Activated B cell treated with CpG ODN at 0.5 μM for 24 hours (primary cell): ENCODE data around the gene PROK1. TPM values are rescaled to one million over a fixed set of nuclear protein-coding genes. Genes with fewer than 3 reads are reported as not detected.

Experiments
- ATAC-seq: fragments of 200-7000 bp; cut with Tn5 transposase; one replicate; pipeline ENCODE4 v1.10.0; 2021; ENCODE audit warnings: low read depth, mild to moderate bottlenecking, moderate library complexity
- CTCF ChIA-PET: fragments of 350-600 bp; sonication (Branson Sonifier 250); formaldehyde crosslinking; loops from one replicate; lab custom pipeline; 2021; ENCODE audit warnings: antibody characterized with exemption; lab: Charles Lee
- POLR2A ChIA-PET: fragments of 350-600 bp; sonication (Branson Sonifier 250); formaldehyde crosslinking; loops from one replicate; lab custom pipeline; 2021; ENCODE audit warnings: antibody characterized with exemption; lab: Charles Lee
- DNase-seq: peaks from one replicate; pipeline ENCODE4 v3.0.0; 2022
- H3K27ac Mint-ChIP-seq: one replicate; pipeline ENCODE4 v1.8.0; 2020; ENCODE audit warnings: mixed read lengths
- H3K27me3 Mint-ChIP-seq: one replicate; pipeline ENCODE4 v1.8.0; 2021; ENCODE audit warnings: mixed read lengths
- H3K36me3 Mint-ChIP-seq: one replicate; pipeline ENCODE4 v1.8.0; 2021; ENCODE audit warnings: low read depth, mixed read lengths
- H3K4me1 Mint-ChIP-seq: one replicate; pipeline ENCODE4 v1.8.0; 2021; ENCODE audit warnings: mixed read lengths
- H3K4me3 Mint-ChIP-seq: one replicate; pipeline ENCODE4 v1.8.0; 2020; ENCODE audit warnings: mild to moderate bottlenecking, mixed read lengths
- H3K9me3 Mint-ChIP-seq: one replicate; pipeline ENCODE4 v1.8.0; 2020; ENCODE audit warnings: mixed read lengths
- CTCF ChIP-seq: fragments of 200-600 bp; IDR thresholded peaks from one replicate; pipeline ENCODE4 v1.8.0; 2022; ENCODE audit warnings: antibody characterized with exemption, mild to moderate bottlenecking
- intact Hi-C: fragments of 100-400 bp; cut with micrococcal nuclease; formaldehyde crosslinking; loops from one replicate; pipeline ENCODE4 v1.15.1; 2024
- total RNA-seq: library from RNA; stranded (reverse); gene quantifications from 2 replicates; pipeline ENCODE4 v1.2.3, GENCODE V29; 2022

PROK1 gene
- total RNA-seq, 1 donor from 2014 or later: not detected

- Mint-ChIP-seq H3K36me3 (no peaks in the 10 kb centered on the region), H3K4me3 (no peak overlapping the region), H3K27ac (no peak overlapping the region), H3K4me1 (no peaks in the 10 kb centered on the region), H3K9me3 (no peaks in the 10 kb centered on the region), H3K27me3 (peaks cover 27% of the 10 kb centered on the region)
- ATAC-seq (no peak), DNase-seq (no peak)
- intact Hi-C loops: no loop called here
- no peak for TF ChIP-seq CTCF
- ChIA-PET CTCF (interaction anchor here (1.0 kb wide), 1 partner anchor 10 kb away, joined by 3 read pairs; no protein-coding TSS in a partner anchor), POLR2A (no interaction called here)
These were observed 34.8 kb downstream of the PROK1 start for GRCh38 chr1:110485725-110486124.

DNA sequence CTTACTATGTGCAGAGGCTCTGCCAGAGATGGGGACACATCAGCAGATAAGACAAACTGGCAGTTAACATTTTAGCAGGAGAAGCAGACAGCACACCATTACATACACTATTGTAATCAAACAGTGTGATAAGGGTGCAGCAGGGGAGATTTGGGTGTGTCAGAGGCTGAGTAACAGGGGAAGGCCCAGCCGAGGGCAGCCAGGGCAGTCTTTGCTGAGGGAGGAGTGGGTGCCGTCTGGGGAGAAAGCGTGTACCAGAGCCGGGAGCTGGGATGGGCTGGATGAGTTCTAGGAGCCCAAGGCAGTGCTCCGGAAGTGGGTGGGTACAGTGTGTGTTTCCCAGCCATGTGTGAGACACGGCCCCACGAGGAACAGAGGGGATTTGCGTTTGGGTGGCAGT, 36.8 kb downstream of the PROK1 start:
- DNase-seq: no peak
- H3K9me3 Mint-ChIP-seq: no peaks in the 10 kb centered on the region
- no peak overlapping the region for H3K27ac Mint-ChIP-seq
- ChIA-PET POLR2A (no interaction called here), CTCF (no interaction called here)
- H3K27me3 Mint-ChIP-seq: peaks cover 19% of the 10 kb centered on the region
- H3K36me3 Mint-ChIP-seq: no peaks in the 10 kb centered on the region
- intact Hi-C loops: no loop called here
- no peaks in the 10 kb centered on the region for H3K4me1 Mint-ChIP-seq
- no peak for ATAC-seq
- TF ChIP-seq CTCF: no peak
- no peak overlapping the region for H3K4me3 Mint-ChIP-seq

GRCh38 chr1:110488161-110488560, 37.2 kb downstream of the PROK1 start:
- ATAC-seq (no peak), DNase-seq (no peak)
- peaks cover 18% of the 10 kb centered on the region for H3K27me3 Mint-ChIP-seq
- CTCF ChIA-PET: interaction anchor here (0.7 kb wide), 1 partner anchor 281 kb away, joined by 3 read pairs; no protein-coding TSS in a partner anchor
- no peaks in the 10 kb centered on the region for H3K36me3 Mint-ChIP-seq
- POLR2A ChIA-PET: no interaction called here
- no peak for TF ChIP-seq CTCF
- H3K9me3 Mint-ChIP-seq: no peaks in the 10 kb centered on the region
- H3K4me1 Mint-ChIP-seq: no peaks in the 10 kb centered on the region
- intact Hi-C loops: no loop called here
- H3K27ac Mint-ChIP-seq: no peak overlapping the region
- H3K4me3 Mint-ChIP-seq: no peak overlapping the region

- intact Hi-C loops: no loop called here
- ATAC-seq (no peak), DNase-seq (no peak)
- Mint-ChIP-seq H3K36me3 (no peaks in the 10 kb centered on the region), H3K4me1 (no peaks in the 10 kb centered on the region), H3K9me3 (no peaks in the 10 kb centered on the region), H3K27ac (no peak overlapping the region), H3K4me3 (no peak overlapping the region), H3K27me3 (peaks cover 11% of the 10 kb centered on the region)
- ChIA-PET CTCF (interaction anchor here (0.7 kb wide), 1 partner anchor 281 kb away, joined by 3 read pairs; no protein-coding TSS in a partner anchor), POLR2A (no interaction called here)
- TF ChIP-seq CTCF: no peak
These were observed 37.9 kb downstream of the PROK1 start for GRCh38 chr1:110488867-110489266.

GRCh38 chr1:110489406-110489805, 38.5 kb downstream of the PROK1 start:
- POLR2A ChIA-PET: no interaction called here
- CTCF ChIA-PET: no interaction called here
- H3K4me1 Mint-ChIP-seq: no peaks in the 10 kb centered on the region
- no peaks in the 10 kb centered on the region for H3K9me3 Mint-ChIP-seq
- no peak overlapping the region for H3K27ac Mint-ChIP-seq
- DNase-seq (no peak), ATAC-seq (no peak)
- H3K36me3 Mint-ChIP-seq: no peaks in the 10 kb centered on the region
- H3K4me3 Mint-ChIP-seq: no peak overlapping the region
- no peak for TF ChIP-seq CTCF
- H3K27me3 Mint-ChIP-seq: peaks cover 6% of the 10 kb centered on the region
- intact Hi-C loops: no loop called here
